ENCODE data around the gene ANK3.

- TF ChIP-seq ATF3 (CRISPR knock-in tag; conservative IDR thresholded peaks at IDR 0.05) (no peak), MYBL2 (CRISPR knock-in tag; IDR thresholded peaks at IDR 0.05) (no peak), MAX (CRISPR knock-in tag; IDR thresholded peaks at IDR 0.05) (no peak)
Measured at GRCh38 chr10:60358282-60358681, 31.4 kb downstream of the ANK3 start.

All from WTC11 (cell line).